OCI-M1 (cell line): Measurements from ENCODE around the gene LCNL1.

Experiments
- DNase-seq: peaks from one replicate; lab custom pipeline; 2025; lab: John Stamatoyannopoulos, UW

Gene LCNL1

DNA sequence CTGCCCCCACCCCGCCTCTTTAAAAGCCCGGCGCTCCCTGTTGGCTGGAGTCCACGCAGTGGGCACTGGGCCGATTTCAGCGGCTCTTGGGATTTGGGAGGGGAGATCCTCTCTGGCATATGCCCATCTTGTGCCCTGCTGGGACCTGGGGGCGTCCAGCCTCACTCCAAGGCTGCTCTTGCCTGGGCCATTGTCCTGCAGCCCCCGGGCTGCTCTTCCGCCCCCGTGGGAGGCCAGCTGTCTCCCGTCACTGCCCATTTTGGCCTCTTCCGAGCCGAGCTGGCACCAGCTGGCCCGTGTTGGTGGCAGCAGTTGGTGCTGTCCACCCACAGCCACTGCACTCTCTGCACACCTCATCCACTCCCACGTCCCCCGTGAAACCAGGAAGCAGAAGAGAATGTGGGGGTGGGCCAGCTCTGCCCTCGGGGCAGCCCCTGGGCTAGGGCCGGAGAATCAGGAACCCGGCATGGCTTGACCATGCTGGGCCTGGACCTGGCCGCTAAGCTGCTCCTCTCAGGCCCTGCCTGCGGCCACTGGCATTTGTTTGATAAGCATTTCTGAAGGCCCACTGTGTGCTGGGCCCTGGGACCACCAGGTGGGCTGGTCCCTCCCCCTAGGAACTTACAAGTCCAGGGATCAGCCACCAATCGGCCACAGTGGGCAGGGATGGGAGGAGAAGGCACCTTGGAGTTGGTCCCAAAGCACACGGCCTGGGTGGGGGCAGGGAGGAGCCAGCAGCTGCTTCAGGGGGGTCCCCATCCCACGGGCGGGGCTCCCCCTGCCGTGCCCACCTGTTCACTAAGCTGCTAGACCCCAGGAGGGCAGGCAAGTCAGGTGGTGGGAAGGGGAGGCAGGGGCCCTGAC, 35.5 kb upstream of the LCNL1 start:
- DNase-seq, result no peak

DNA sequence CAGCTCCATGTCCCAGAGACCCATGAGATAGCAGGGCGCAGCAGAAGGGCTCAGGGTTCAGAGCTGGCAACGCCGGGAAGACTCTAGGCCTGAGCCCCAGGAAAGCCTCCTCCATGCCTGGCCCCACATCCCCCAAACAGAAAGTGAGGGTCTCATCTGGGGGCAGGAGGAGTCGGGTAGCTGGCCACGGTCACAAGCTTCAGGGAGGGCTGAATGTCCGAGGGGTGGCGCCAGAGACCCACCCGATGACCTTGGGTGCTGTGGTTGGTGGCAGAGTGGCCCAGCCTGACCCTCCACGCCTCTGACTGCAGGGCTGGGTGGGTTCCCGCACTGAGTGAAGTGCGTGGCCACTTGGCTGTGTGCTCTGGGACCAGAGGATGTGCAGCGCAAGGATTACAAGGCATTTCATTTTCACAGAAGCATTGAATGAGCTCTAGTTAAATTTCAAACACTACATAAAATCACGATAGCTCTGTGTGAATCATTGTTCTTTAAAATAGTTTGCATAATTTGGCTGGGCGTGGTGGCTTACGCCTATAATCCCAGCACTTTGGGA, 34.8 kb upstream of the LCNL1 start:
- DNase-seq, result peak; percentile 72

DNA sequence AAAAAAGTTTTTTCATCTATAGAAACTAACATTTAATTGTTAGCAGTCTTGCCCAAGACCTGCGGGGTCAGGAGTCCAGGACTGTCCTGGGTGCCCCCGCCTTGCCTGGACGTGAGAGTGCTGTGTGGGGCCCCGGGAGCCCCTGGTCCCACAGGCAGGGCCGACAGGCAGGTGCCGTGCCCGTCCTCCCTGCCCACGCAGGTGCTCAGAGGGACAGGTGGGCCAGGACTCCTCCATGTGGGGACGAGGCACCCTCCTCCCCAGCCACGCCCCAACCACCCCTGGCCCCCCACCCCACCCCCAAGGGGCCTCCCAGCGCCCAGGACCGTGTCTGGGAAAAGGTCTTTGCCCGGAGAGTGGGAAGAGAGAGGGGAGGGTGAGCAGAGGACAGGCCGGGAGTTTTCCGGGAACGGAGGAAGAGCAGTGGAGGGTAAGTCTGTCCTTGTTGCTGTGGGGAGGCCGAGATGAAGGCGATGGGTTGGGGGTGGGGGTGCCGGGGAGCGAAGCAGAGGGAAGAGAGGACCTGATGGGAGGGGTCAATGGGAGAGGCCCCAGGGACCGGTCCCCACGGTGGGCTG, 33.5 kb upstream of the LCNL1 start:
- no peak for DNase-seq

DNA sequence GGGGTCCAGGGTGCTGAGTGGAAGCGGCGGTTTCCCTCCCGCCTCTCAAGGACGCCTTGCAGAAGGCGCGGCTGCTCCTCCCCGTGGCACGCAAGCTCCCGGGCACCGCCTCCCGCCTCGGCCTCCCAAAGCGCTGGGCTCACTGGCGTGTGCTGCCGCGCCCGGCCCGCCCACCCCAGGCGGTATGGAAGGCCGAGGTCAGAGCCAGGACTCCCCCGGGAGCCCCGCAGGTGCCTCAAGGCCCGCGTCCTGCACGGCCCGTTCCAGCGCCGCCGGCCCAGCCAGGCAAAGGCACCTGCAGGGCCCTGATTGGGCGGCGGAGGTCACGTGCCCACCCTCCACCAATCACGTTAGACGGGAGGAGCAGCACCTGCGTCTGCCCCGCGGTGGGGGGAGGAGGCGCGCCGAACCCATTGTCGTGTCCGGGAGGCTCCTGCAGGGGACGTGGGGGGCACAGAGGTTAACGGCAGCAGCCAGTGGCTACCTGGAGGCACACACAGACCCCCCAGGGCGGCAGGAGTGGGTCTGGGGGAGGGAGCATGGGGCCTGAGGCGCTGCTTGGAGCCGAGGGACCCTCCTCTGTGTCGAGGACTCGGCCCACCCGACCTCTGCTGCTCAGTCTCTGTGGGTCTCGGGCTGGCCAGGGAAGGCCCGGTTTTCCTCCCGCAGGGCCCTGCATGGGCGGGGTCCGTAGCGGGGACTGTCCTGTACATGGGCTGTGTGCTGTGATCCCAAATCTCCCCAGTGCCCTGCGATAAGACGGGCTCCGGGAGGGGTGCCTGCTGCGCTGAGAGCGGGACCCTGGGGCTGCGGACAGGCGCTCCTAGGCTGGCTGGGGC, 32.8 kb upstream of the LCNL1 start:
- peak; percentile 94 for DNase-seq

DNA sequence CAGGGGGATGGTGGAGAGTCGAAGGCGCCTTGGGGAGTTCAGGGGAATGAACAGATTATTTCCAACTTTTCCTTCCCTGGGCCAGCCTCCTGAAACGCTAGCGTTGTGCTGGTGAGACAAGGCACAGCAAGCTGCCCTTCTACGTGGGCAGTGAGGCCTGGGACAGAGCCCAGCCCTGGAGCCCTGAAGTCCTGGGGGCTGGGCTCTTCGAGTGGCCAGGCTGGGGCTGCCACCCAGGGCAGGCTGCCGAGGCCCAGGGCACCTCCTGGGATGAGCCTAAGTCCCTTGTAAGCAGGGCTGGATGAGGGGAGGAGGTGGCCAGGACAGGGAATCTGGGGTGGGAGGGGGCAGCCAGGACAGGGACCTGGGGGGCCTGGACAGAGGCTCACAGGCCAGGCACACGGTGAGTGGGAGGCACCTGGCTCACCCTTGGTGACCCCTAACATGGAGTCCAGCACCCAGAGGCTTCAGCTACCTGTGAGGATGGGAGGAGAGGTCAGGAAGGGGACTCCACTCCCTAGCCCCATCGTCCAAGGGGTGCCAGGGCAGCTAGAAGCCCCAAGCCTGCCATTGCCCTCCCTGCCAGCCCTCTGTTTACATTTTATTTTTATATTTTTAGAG, 32.0 kb upstream of the LCNL1 start:
- DNase-seq, result no peak

DNA sequence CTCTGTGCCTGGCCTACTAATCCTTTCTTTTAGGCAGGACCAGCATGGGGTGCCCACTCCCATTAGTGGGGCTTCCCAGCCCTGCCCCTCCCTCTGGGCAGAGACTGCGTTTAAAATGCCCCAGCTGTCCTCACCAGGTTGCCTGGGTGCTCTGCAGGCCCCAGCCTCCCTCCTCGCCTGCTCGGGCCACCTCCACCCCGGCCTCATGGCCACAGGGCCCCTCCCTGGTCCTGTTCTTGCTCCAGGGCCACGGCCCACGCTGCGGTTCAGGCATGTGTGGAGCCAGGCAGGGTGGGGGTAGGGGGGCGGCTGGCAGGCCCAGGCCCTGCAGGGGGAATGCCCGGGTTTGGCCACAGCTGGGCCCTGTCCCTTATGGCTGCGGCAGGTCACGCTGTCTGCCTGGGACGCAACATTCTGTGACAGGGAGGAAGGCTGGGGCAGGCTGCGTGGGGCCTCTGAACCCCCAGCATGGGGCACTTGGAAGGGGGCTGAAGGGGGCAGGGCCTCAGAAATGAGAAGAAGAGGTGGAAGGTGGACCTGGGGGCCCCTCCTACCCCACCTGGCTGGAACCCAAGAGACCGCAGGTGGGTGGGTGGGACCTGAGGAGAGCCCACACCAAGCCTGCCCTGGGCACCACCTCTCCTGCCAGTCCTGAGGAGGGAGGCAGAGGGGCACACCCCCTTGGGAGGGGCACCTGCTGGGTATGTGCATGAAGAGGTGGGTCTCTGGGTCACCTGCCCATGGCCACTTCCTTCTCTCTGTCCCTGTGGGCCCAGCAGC, 31.1 kb upstream of the LCNL1 start, which contains the start of gene LCN12:
LCN12 (plus strand) TSS at position 733 of the 780 bp plus-strand sequence. CDS start 55 bp downstream, outside the sequence.
- no peak for DNase-seq

DNA sequence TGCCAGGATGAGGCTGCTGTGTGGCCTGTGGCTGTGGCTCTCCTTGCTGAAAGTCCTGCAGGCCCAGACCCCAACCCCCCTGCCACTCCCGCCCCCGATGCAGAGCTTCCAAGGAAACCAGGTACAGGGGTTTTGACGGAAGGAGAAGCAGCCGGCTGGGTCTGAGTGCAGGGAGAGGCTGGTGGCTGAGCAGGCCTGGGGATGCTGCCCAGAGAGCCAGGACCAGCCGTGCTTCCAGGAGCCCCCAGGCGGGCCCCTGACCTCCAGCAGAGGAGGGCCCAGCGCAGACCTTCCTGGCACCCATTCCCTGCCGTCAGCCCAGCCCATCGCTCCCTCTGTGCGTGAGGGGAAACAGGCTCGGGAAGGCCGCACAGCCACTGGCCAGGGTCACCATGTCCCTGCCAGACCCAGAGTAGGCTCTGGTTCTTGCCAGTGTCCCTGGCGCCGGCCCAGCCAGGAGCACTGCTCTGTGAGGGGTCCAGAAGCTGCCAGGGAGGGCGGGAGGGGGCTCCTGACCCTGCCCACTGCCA, 30.4 kb upstream of the LCNL1 start:
- no peak for DNase-seq

DNA sequence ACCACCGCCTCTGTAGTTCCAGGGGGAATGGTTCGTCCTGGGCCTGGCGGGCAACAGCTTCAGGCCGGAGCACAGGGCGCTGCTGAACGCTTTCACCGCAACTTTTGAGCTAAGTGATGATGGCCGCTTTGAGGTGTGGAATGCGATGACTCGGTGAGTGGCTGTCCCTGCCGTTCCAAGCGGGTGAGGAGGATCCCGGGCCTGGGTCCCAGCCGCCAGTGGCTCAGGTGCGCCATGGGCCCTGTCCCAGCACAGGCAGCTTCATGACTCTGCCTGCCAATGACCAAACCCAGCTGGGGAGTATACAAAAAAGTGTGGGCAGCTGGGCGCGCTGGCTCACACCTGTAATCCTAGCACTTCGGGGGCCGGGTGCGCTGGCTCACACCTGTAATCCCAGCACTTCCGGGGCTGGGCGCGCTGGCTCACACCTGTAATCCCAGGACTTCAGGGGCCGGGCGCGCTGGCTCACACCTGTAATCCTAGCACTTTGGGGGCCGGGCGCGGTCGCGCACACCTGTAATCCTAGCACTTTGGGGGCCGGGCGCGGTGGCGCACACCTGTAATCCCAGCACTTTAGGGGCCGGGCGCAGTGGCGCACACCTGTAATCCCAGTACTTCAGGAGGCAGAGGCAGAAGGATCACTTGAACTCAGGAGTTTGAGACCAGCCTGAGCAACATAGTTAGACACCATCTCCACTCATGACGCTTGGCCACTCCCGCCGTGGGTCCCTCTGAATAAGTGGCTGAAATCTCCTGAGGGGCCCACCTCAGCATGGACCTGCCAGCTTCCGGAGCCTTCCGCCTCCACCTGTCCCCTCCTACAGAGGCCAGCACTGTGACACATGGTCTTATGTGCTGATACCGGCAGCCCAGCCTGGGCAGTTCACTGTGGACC, 29.7 kb upstream of the LCNL1 start:
- no peak for DNase-seq

DNA sequence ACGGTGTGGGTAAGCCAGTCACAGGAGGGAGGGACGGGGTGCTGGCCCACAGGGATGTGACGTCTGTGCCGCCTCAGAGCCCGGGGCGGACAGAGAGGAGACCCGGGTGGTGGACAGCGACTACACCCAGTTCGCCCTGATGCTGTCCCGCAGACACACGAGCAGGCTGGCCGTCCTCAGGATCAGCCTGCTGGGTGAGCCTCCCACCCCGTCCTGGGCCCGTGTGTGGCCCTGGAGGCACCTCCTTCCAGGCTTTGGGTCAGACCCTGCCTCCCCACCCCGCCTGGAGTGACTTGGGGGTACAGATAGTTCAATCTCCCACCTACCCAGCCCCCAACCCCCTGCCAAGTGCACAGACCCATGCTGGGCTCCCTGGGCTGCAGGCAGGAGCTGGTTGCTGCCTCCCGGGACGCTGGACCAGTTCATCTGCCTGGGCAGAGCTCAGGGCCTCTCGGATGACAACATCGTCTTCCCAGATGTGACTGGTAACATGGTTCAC, 29.0 kb upstream of the LCNL1 start:
- DNase-seq, result no peak

DNA sequence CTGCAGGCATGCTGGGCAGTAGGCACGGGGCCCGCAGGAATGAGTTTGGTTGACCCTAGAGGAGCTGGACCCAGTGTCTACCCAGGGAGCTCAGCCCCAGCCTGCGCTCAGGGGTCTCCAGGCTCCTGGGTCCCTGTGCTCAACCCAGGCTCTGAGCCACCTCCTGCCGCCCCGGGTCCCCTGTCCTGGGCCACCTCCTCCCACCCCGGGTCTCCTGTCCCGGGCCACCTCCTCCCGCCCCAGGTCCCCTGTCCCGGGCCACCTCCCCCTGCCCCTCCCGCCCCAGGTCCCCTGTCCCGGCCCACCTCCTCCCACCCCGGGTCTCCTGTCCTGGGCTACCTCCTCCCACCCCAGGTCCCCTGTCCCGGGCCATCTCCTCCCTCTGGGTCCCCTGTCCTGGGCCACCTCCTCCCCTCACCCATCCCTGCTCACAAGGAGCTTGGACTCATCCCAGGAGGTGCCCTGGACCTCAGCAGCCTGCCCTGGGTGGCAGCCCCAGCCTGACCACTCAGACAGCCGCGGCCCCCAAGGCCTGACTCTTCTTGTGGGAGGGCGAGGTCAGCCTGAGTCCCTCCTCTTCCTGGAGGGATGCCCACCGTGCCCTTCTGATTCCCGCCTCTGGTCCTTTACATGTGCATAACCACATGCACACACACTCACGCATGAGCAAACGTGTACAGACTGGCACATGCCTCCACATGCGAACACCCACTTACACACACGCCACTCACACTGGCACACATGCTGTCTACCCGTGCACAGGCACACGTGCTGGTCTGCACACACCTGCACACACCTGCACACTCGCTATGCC, 28.3 kb upstream of the LCNL1 start:
- DNase-seq, result no peak

DNA sequence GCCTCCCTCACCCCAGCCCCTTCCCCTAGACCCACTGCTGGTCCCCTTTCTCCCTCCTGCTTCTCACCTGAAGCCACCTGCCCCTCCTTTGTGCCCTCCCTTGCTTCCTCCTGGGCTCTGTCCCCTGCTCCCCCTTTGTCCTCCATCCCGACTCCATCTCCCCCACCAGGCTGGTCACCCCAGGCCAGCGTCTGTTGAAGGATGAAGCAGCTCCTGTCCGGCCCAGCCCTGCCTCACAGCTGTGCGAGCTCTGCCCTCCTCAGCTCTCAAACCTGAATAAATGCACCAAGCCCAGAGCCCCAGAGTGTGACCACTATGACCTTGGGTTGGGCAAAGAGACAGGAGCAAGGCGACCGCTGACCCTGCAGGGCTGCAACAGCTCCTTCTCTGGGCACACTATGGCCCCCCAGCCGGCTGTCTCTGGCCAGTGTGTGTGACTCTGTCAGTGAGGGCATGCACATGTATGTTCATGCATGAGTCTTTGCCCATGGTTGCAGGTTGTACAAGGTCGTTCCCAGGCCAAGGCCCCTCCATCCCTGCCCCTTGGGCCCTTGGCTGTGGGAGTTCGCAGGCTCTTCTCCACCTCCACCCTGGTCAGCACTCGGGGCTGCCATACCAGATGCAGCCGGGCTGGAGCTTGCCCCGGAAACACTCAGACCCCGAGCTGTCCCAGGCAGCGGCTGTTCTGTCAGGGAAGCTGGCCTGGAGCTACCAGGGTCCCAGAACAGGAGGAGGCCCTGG, 27.4 kb upstream of the LCNL1 start:
- DNase-seq, result no peak

DNA sequence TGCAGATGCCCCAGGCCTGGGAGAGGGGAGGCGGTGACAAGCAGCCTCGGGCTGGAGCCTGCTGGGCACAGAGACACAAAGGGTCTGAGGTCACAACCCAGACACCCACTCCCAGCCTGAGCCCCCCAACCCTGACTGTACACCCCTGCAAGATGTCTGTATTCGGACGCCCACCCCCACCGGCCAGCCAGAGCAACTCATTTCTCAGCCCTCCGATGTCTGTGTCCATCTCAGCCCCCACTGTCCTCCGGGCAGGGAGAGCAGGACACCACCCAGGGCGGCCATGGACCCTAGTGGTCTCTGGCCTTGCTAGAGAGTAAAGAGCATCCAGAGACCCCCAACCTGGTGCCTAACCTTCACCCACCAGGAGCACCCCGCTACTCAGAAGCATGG, 26.9 kb upstream of the LCNL1 start:
- no peak for DNase-seq

DNA sequence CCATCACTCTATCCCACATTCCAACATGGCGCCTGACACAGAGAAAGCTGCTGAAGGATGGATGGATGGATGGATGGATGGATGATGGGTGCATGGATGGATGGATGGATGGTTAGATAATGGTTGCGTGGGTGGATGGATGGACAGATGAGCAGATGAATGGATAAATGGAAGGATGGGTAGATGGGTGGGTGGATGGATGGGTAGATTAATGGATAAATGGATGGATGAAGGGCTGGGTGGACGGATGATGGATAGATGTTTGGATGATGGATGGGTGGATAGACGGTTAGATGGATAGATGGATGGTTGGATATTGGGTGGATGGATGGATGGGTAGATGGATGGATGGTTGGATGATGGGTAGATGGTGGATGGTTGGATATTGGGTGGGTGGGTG, 26.2 kb upstream of the LCNL1 start:
- DNase-seq, result no peak

DNA sequence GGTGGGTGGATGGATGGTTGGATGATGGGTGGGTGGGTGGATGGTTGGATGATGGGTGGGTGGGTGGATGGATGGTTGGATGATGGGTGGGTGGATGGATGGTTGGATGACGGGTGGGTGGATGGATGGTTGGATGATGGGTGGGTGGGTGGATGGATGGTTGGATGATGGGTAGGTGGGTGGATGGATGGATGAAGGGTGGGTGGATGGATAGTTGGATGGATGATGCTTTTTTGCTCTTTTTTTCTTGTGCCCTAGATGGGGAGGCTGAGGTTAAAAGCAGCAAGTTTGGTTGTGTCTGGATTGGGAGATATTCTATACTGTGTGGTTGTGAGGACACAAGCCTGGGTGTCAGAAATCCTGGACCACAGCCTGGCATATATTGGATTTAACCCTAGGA, 25.3 kb upstream of the LCNL1 start:
- DNase-seq, result no peak

DNA sequence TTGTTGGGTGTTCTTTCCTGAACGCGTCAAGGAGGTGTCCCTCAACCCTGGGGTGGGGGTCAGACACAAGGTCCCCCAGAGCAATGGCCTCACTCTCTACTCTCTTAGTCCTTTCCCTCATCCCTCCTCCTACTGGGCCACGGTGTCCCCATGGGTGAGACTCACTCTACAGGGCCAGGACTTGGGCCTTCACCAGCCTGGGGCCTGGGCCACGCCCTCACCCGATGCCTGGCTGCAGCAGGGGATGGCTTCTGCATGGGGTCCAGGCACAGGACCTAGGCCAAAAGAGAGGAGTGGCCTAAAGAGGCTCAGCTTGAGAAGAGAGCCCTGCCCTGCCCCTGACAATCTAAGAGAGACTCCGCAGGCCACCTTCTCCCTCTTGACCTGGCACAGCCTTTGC, 24.9 kb upstream of the LCNL1 start:
- DNase-seq, result no peak

DNA sequence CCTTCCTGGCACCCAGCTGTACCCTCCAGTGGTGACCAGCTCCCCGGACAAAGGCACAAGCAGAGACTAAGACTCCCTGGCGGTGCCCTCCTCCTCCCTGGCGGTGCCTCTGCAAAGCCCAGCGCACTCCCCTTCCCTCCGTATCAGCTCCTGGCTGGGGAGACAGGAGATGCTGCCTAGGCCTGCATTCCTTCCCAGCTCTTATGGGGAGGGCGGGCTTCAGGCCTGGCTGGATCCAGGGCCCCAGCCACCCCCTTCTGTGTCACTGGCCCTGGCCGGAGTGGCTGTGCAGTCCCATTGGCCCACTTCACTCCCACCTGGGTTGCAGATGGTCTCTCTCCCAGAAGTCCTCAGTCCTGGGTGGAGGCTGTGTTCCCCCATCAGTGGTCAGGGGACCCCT, 24.3 kb upstream of the LCNL1 start:
- DNase-seq, result no peak

DNA sequence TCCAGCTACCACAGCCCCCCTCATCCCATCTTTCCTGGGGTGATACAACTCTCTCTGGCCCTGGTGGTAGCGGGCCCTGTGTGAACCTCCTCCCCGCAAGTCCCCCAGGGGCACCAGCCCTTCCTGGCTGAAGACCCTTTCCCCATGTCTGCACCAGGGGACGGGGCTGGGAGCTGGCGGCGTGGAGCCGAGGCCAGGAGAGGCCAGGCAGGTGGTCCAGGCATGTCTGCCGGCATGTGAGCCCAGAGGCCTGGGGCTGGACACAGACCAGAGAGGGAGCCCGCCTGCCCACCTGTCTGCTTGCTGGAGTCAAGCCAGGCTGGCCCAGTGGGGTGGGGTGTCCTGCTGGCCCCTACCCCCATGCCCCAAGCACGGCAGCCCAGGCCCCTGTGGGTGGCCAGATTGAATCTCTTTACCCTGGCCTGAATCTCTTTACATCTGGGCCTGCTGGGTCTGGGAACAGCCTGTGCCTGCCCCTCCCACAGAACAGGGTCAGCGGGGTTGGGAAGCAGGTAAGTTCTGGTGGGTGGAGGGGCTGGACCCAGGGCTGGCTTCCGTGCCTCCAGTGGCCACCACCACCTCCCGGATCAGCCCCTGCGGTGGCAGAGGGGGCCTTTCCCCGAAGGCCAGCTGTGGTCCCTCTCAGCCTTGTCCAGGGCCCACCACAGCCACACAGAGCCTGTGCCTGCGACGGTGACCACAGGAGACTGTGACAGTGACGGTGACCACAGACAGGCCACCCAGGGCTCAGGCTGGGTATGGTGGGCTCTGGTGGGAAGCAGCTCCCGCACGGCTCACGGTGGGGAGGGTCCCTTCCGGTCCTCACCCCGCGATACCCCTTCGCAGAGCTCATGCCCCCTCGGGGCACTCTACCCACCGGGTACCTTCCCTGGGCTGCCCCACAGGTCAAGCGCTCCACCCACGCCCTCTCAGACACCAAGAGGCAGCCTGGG, 23.6 kb upstream of the LCNL1 start:
- DNase-seq, result no peak
